Measurements from ENCODE around the gene CRB1. TPM values are rescaled to one million over a fixed set of nuclear protein-coding genes. Genes with fewer than 3 reads are reported as not detected.

CRB1 gene
- total RNA-seq, 1 donor from 2014 or later = not detected

- H3K4me2 ChIP-seq (ENCODE audit: low read length) = no peak overlapping the region
- no peaks in the 10 kb centered on the region for H3K4me1 ChIP-seq (ENCODE audit: insufficient read depth, low read length)
- no peaks in the 10 kb centered on the region for H3K9me3 Mint-ChIP-seq (ENCODE audit: unreplicated experiment)
- H3K27me3 ChIP-seq (ENCODE audit: insufficient read depth, low read length) = no peaks in the 10 kb centered on the region
- no peaks in the 10 kb centered on the region for H3K27me3 Mint-ChIP-seq (ENCODE audit: low read depth, unreplicated experiment)
- TF ChIP-seq CTCF (IDR thresholded peaks at IDR 0.05; ENCODE audit: insufficient read depth, low read depth, low read length) (no peak), EZH2 (IDR thresholded peaks at IDR 0.05; ENCODE audit: insufficient read depth, low read length) (no peak)
- no peak overlapping the region for H2AFZ ChIP-seq (ENCODE audit: low read depth, low read length)
- no peak overlapping the region for H3K4me3 Mint-ChIP-seq (ENCODE audit: unreplicated experiment)
- H3K9ac ChIP-seq (ENCODE audit: low read length) = no peak overlapping the region
- H3K27ac Mint-ChIP-seq (ENCODE audit: unreplicated experiment) = no peak overlapping the region
- FAIRE-seq (no peak), DNase-seq (ENCODE audit: low read depth) (no peak)
- H3K27ac ChIP-seq (ENCODE audit: low read depth, low read length) = no peak overlapping the region
- H3K36me3 ChIP-seq (ENCODE audit: insufficient read depth, low read length) = no peaks in the 10 kb centered on the region
- no peaks in the 10 kb centered on the region for H4K20me1 ChIP-seq (ENCODE audit: insufficient read depth, low read length)
- no peaks in the 10 kb centered on the region for H3K79me2 ChIP-seq (ENCODE audit: insufficient read depth, low read length)
- H3K4me1 Mint-ChIP-seq (ENCODE audit: low read depth, unreplicated experiment) = no peaks in the 10 kb centered on the region
- H3K9me3 ChIP-seq (ENCODE audit: insufficient read depth, low read depth, low read length) = no peaks in the 10 kb centered on the region
- no peak overlapping the region for H3K4me3 ChIP-seq (ENCODE audit: insufficient read depth, low read depth, low read length)
- H3K36me3 Mint-ChIP-seq (ENCODE audit: low read depth, unreplicated experiment) = no peaks in the 10 kb centered on the region
Measured at GRCh38 chr1:197254866-197255265, 13.2 kb upstream of the CRB1 start.

DNA sequence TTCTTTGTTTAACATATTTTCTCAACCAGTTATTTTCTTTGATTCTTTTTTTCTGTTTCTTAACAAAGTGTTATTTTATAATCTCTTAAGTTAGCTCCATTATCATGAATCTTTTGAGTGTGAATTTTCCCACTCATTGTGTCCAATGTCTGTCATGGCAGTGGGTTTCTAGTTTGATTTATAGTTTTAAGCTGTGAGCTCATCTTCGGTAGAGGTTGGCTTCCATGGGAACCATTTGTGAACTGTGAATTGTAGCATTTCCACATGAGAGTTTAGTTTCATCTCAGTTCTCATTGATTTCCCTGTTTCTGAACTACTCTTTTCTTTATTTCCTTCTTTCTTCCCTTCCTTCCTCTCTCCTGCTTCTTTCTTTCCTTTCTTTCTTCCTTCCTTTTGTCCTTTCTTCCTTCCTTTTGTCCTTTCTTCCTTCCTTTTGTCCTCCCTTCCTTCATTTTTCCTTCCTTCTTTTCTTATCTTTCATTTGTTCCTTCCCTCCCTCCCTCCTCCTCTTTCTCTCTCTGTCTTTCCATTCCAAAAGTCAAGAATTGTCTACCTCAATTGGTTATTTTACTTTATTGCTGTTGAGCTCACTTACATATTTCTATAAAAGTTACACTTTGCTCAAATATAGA, 3.0 kb upstream of the CRB1 start:
- no peak for TF ChIP-seq CTCF (IDR thresholded peaks at IDR 0.05; ENCODE audit: insufficient read depth, low read depth, low read length)
- no peak for TF ChIP-seq EZH2 (IDR thresholded peaks at IDR 0.05; ENCODE audit: insufficient read depth, low read length)
- no peaks in the 10 kb centered on the region for H3K9me3 ChIP-seq (ENCODE audit: insufficient read depth, low read depth, low read length)
- H3K9ac ChIP-seq (ENCODE audit: low read length) = no peak overlapping the region
- no peaks in the 10 kb centered on the region for H3K27me3 ChIP-seq (ENCODE audit: insufficient read depth, low read length)
- no peak overlapping the region for H3K27ac ChIP-seq (ENCODE audit: low read depth, low read length)
- Mint-ChIP-seq H3K27me3 (ENCODE audit: low read depth, unreplicated experiment) (no peaks in the 10 kb centered on the region), H3K4me3 (ENCODE audit: unreplicated experiment) (no peak overlapping the region), H3K27ac (ENCODE audit: unreplicated experiment) (no peak overlapping the region), H3K4me1 (ENCODE audit: low read depth, unreplicated experiment) (no peaks in the 10 kb centered on the region), H3K36me3 (ENCODE audit: low read depth, unreplicated experiment) (no peaks in the 10 kb centered on the region), H3K9me3 (ENCODE audit: unreplicated experiment) (no peaks in the 10 kb centered on the region)
- H3K4me2 ChIP-seq (ENCODE audit: low read length) = no peak overlapping the region
- no peak overlapping the region for H3K4me3 ChIP-seq (ENCODE audit: insufficient read depth, low read depth, low read length)
- no peak for FAIRE-seq
- no peaks in the 10 kb centered on the region for H3K4me1 ChIP-seq (ENCODE audit: insufficient read depth, low read length)
- no peaks in the 10 kb centered on the region for H4K20me1 ChIP-seq (ENCODE audit: insufficient read depth, low read length)
- H3K36me3 ChIP-seq (ENCODE audit: insufficient read depth, low read length) = no peaks in the 10 kb centered on the region
- H3K79me2 ChIP-seq (ENCODE audit: insufficient read depth, low read length) = no peaks in the 10 kb centered on the region
- no peak overlapping the region for H2AFZ ChIP-seq (ENCODE audit: low read depth, low read length)
- no peak for DNase-seq (ENCODE audit: low read depth)

DNA sequence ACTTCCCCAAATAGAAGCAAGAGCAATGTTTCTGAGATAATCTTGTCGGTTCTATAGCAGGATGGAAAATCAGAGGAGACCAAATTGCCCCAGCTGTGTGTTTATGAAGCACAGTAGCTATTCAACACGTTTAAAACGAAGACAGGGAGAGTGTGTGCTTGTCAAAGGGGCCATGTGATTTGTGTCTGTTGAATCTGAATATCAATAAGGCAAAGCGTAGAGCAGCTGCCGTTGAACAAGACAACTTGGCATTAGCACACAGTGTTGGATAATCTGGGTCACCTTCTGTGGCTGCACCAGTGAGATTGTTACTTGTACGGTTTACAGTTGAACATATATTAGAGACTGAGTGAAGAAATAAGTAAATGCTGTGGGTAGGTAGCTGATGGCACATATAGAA, 1.0 kb downstream of the CRB1 start:
- FAIRE-seq (no peak), DNase-seq (ENCODE audit: low read depth) (no peak)
- Histone ChIP-seq H3K9me3 (ENCODE audit: insufficient read depth, low read depth, low read length) (no peaks in the 10 kb centered on the region), H3K27ac (ENCODE audit: low read depth, low read length) (no peak overlapping the region), H4K20me1 (ENCODE audit: insufficient read depth, low read length) (no peaks in the 10 kb centered on the region), H3K36me3 (ENCODE audit: insufficient read depth, low read length) (no peaks in the 10 kb centered on the region), H3K9ac (ENCODE audit: low read length) (no peak overlapping the region), H3K27me3 (ENCODE audit: insufficient read depth, low read length) (no peaks in the 10 kb centered on the region), H3K4me2 (ENCODE audit: low read length) (no peak overlapping the region), H3K79me2 (ENCODE audit: insufficient read depth, low read length) (no peaks in the 10 kb centered on the region), H3K4me1 (ENCODE audit: insufficient read depth, low read length) (no peaks in the 10 kb centered on the region), H2AFZ (ENCODE audit: low read depth, low read length) (peak overlapping the region; percentile 65), H3K4me3 (ENCODE audit: insufficient read depth, low read depth, low read length) (no peak overlapping the region)
- Mint-ChIP-seq H3K9me3 (ENCODE audit: unreplicated experiment) (no peaks in the 10 kb centered on the region), H3K27me3 (ENCODE audit: low read depth, unreplicated experiment) (no peaks in the 10 kb centered on the region), H3K4me3 (ENCODE audit: unreplicated experiment) (no peak overlapping the region), H3K27ac (ENCODE audit: unreplicated experiment) (no peak overlapping the region), H3K36me3 (ENCODE audit: low read depth, unreplicated experiment) (no peaks in the 10 kb centered on the region), H3K4me1 (ENCODE audit: low read depth, unreplicated experiment) (no peaks in the 10 kb centered on the region)
- TF ChIP-seq CTCF (IDR thresholded peaks at IDR 0.05; ENCODE audit: insufficient read depth, low read depth, low read length) (no peak), EZH2 (IDR thresholded peaks at IDR 0.05; ENCODE audit: insufficient read depth, low read length) (no peak)

All from astrocyte (in vitro differentiated cells and primary cell).